HepG2 (cell line): Measurements from ENCODE around the gene DNLZ. TPM values are rescaled to one million over a fixed set of nuclear protein-coding genes. Genes with fewer than 3 reads are reported as not detected.

Experiments used
- EED ChIP-seq: sonication (generic); formaldehyde crosslinking; IDR thresholded peaks from 2 replicates; pipeline ENCODE4 v1.5.0; 2020; ENCODE audit warnings: mild to moderate bottlenecking, missing genetic modification reagents
- FOXA1 ChIP-seq, 2 experiments: fragments of 450-650 bp in 1 of 2; sonication (generic) in 1 of 2; formaldehyde crosslinking in 1 of 2; IDR thresholded peaks; 2 replicates each; pipeline versions ENCODE4 v1.4.0 to v1.6.1; 2016 to 2020; ENCODE audit warnings: missing genetic modification reagents in 1 of 2
- FOXK2 ChIP-seq: fragments of 450-650 bp; IDR thresholded peaks from 2 replicates; pipeline ENCODE4 v1.6.1; 2016
- HDAC2 ChIP-seq: sonication (generic); formaldehyde crosslinking; IDR thresholded peaks from 2 replicates; pipeline ENCODE4 v1.4.0; 2020; ENCODE audit warnings: missing genetic modification reagents
- JARID2 ChIP-seq: sonication (generic); formaldehyde crosslinking; IDR thresholded peaks from 2 replicates; pipeline ENCODE4 v1.8.1; 2023; ENCODE audit warnings: missing genetic modification reagents, inconsistent platforms; ENCODE audit not compliant: insufficient replicate concordance
- KAT7 ChIP-seq: IDR thresholded peaks from 2 replicates; pipeline ENCODE4 v1.6.1; 2018; ENCODE audit warnings: borderline replicate concordance, missing compliant biosample characterization
- KDM5A ChIP-seq: fragments of 200-600 bp; sonication (generic); IDR thresholded peaks from 2 replicates; pipeline ENCODE4 v1.7.0; 2018; ENCODE audit warnings: antibody characterized with exemption, mild to moderate bottlenecking, low read length, borderline replicate concordance
- MBD4 ChIP-seq: IDR thresholded peaks from 2 replicates; pipeline ENCODE4 v1.6.1; 2012; ENCODE audit warnings: low read length, inconsistent platforms, borderline replicate concordance
- NCOR1 ChIP-seq: fragments of 200-600 bp; sonication (generic); IDR thresholded peaks from 2 replicates; pipeline ENCODE4 v1.7.0; 2017; ENCODE audit warnings: antibody characterized with exemption, low read length, borderline replicate concordance
- PHF5A ChIP-seq: IDR thresholded peaks from one replicate; pipeline ENCODE4 v1.6.1; 2018; ENCODE audit warnings: low read depth, missing genetic modification reagents; ENCODE audit not compliant: unreplicated experiment
- RARA ChIP-seq: IDR thresholded peaks from 2 replicates; pipeline ENCODE4 v1.6.1; 2016; ENCODE audit warnings: missing genetic modification reagents, missing compliant biosample characterization
- TMF1 ChIP-seq: sonication (generic); formaldehyde crosslinking; IDR thresholded peaks from 2 replicates; pipeline ENCODE4 v1.8.1; 2022; ENCODE audit warnings: low read depth, missing genetic modification reagents
- TRAFD1 ChIP-seq: sonication (generic); formaldehyde crosslinking; IDR thresholded peaks from 2 replicates; pipeline ENCODE4 v1.5.1; 2020; ENCODE audit warnings: missing genetic modification reagents, mild to moderate bottlenecking, borderline replicate concordance
- ZBTB42 ChIP-seq: sonication (generic); formaldehyde crosslinking; IDR thresholded peaks from 2 replicates; pipeline ENCODE4 v1.5.0; 2020; ENCODE audit warnings: mild to moderate bottlenecking, missing genetic modification reagents
- ZEB1 ChIP-seq: IDR thresholded peaks from 2 replicates; pipeline ENCODE4 v1.6.1; 2012; ENCODE audit warnings: mild to moderate bottlenecking, low read depth, inconsistent platforms; ENCODE audit not compliant: insufficient replicate concordance
- ZFP37 ChIP-seq: sonication (generic); formaldehyde crosslinking; IDR thresholded peaks from 2 replicates; pipeline ENCODE4 v1.4.0; 2020; ENCODE audit warnings: missing genetic modification reagents, borderline replicate concordance
- ZNF207 ChIP-seq: fragments of 450-650 bp; IDR thresholded peaks from 2 replicates; pipeline ENCODE4 v1.6.1; 2016; ENCODE audit warnings: antibody characterized with exemption, borderline replicate concordance
- ZNF235 ChIP-seq: sonication (generic); formaldehyde crosslinking; IDR thresholded peaks from 2 replicates; pipeline ENCODE4 v1.8.1; 2023; ENCODE audit warnings: mild to moderate bottlenecking, missing genetic modification reagents, borderline replicate concordance
- ZNF296 ChIP-seq: sonication (generic); formaldehyde crosslinking; conservative IDR thresholded peaks from 2 replicates; pipeline ENCODE4 v1.5.0; 2020; ENCODE audit warnings: mild to moderate bottlenecking, missing genetic modification reagents
- ZNF34 ChIP-seq: sonication (generic); formaldehyde crosslinking; IDR thresholded peaks from 2 replicates; pipeline ENCODE4 v1.4.0; 2020; ENCODE audit warnings: mild to moderate bottlenecking, missing genetic modification reagents, borderline replicate concordance
- ZNF460 ChIP-seq: sonication (generic); formaldehyde crosslinking; IDR thresholded peaks from 2 replicates; pipeline ENCODE4 v1.5.1; 2020; ENCODE audit warnings: missing genetic modification reagents, mild to moderate bottlenecking, borderline replicate concordance
- ZNF468 ChIP-seq: sonication (generic); formaldehyde crosslinking; IDR thresholded peaks from 2 replicates; pipeline ENCODE4 v1.8.0; 2022; ENCODE audit warnings: mild to moderate bottlenecking, moderate library complexity, missing genetic modification reagents
- ZNF597 ChIP-seq: sonication (generic); formaldehyde crosslinking; IDR thresholded peaks from 2 replicates; pipeline ENCODE4 v1.5.0; 2020; ENCODE audit warnings: missing genetic modification reagents
- ZNF703 ChIP-seq: sonication (generic); formaldehyde crosslinking; IDR thresholded peaks from 2 replicates; pipeline ENCODE4 v1.5.1; 2020; ENCODE audit warnings: missing genetic modification reagents, mild to moderate bottlenecking, moderate library complexity, borderline replicate concordance
- ZNF710 ChIP-seq: sonication (generic); formaldehyde crosslinking; IDR thresholded peaks from 2 replicates; pipeline ENCODE4 v1.5.0; 2020; ENCODE audit warnings: mild to moderate bottlenecking, missing genetic modification reagents, borderline replicate concordance
- polyA plus RNA-seq, 8 experiments: library from polyadenylated mRNA; depleted of rRNA in 3 of 8; stranded (reverse) in 7 of 8; unstranded in 1 of 8; fragments of >200 nt; fragmentation: Illumina TruSeq in 4 of 8; extraction: Trizol in 4 of 8; gene quantifications; 2 replicates each; pipeline versions ENCODE4 v1.2.1 to v1.2.3, GENCODE V29; 2011 to 2016; ENCODE audit warnings: low read depth in 4 of 8, missing spikeins in 1 of 8, mixed read lengths in 1 of 8; ENCODE audit not compliant: insufficient read depth in 1 of 8
- total RNA-seq, 5 experiments: library from RNA; depleted of rRNA; stranded (reverse); fragments of >200 nt; fragmentation: Illumina TruSeq; extraction: Trizol; gene quantifications; 2 replicates each; pipeline ENCODE4 v1.2.3, GENCODE V29; 2016; ENCODE audit warnings: low read depth in 1 of 5

Gene DNLZ
- total and polyA plus RNA-seq, 2 of the 13 experiments (the other 11 are each of a cell fraction or from before 2014, with no cell fraction given): 3.4 to 8.0 TPM

DNA sequence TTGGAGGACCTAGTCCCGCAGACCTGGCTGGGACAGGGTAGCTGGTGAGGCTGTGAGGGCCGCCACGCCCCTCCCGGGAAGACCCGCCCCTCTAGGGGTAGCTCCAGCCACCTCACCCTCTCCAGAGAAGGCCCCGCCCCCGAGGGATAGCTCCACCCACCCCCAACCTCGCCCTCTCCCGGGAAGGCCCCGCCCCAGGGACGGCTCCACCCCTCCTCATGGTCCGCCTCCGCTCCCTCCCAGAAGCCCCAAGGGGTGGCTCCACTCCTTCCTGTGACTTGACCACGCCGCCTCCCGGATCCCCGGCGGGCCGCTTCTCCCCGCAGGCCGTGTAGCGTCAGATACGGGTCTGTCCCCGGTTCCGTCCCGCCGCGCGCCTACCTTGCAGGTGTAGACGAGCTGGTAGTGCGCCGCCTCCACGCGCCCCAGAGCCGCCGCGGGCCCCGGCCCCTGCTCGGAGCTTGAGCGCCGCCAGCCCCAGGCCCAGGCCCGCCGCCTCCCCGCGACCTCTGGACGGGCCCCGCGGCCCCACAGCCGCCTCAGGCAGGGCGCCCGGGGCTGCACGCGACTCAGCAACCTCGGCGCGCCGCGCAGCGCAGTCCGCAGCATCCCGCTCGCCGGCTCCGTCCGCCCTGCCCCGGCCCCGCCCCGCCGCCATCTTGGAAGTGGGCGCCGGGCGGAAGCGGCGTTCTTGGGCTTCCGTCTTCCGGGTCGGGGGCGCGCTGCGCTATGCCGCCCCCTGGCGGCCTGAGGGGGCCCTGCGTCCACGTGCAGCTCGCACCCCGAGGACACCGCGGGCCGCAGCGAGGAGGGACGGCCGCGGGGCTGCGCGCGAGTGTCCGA lies at the start of gene DNLZ (continued):
- TF ChIP-seq TRAFD1 (CRISPR knock-in tag): no peak
- no peak for TF ChIP-seq MBD4
- TF ChIP-seq ZNF710 (CRISPR knock-in tag): no peak
- TF ChIP-seq ZEB1: peak; percentile 55
- TF ChIP-seq ZNF468 (CRISPR knock-in tag): 0 out of 2 replicates have a peak, but pooled peaks have one; percentile 36
- TF ChIP-seq FOXK2: no peak
- TF ChIP-seq TMF1 (CRISPR knock-in tag): 0 out of 2 replicates have a peak, but pooled peaks have one; percentile 80
- TF ChIP-seq ZFP37 (CRISPR knock-in tag): no peak
- no peak for TF ChIP-seq EED (CRISPR knock-in tag)
- TF ChIP-seq ZNF296 (CRISPR knock-in tag): no peak
- no peak for TF ChIP-seq ZNF460 (CRISPR knock-in tag)
- TF ChIP-seq ZNF597 (CRISPR knock-in tag): no peak
- no peak for TF ChIP-seq ZNF235
- peak; percentile 61 for TF ChIP-seq RARA (CRISPR knock-in tag)
- TF ChIP-seq KAT7 (CRISPR knock-in tag): no peak
- TF ChIP-seq FOXA1 (IDR thresholded peaks at IDR 0.05): no peak
- no peak; the same call in 1 of the 2 replicates for TF ChIP-seq FOXA1 (CRISPR knock-in tag; IDR thresholded peaks at IDR 0.05)
- TF ChIP-seq HDAC2 (CRISPR knock-in tag): peak; percentile 59
- TF ChIP-seq JARID2 (CRISPR knock-in tag): no peak
- peak; percentile 87; the same call in 1 of the 2 replicates for TF ChIP-seq ZNF34
- TF ChIP-seq ZBTB42 (CRISPR knock-in tag): peak; percentile 54; the same call in 1 of the 2 replicates
- no peak for TF ChIP-seq ZNF207
- no peak; the same call in 1 of the 2 replicates for TF ChIP-seq KDM5A
- TF ChIP-seq NCOR1: no peak
- TF ChIP-seq PHF5A (CRISPR knock-in tag): no peak
- peak; percentile 77; the same call in 1 of the 2 replicates for TF ChIP-seq ZNF703 (CRISPR knock-in tag)
